ENCODE results near the gene TBK1.

DNA sequence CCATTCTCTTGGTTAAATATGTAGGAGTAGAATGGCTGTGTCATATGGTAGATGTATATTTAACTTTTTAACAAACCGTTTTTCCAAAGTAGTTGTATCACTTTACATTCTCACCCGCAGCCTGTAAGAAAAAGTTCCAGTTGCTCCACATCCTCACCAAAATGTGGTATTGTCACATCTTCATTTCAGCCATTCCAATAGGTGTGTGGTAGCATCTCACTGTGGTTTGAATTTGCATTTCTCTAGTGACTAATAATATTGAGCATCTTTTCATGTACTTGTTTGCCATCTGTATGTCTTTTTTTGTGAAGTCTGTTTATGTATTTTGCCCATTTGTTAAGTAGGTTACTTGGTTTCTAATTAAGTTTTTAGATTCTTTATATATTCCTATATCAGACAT, 78.6 kb downstream of the TBK1 start:
- TF ChIP-seq POLR2A (IDR thresholded peaks at IDR 0.05; ENCODE audit: low read depth, low read length) = no peak
- no peak for TF ChIP-seq POLR2AphosphoS5 (IDR thresholded peaks at IDR 0.05; ENCODE audit: low read depth, low read length)
- TF ChIP-seq TAF1 (IDR thresholded peaks at IDR 0.05; ENCODE audit: borderline replicate concordance, low read depth, low read length) = no peak

All from GM12892 (cell line).